ENCODE measurements around the gene PRPF19. TPM values are rescaled to one million over a fixed set of nuclear protein-coding genes. Genes with fewer than 3 reads are reported as not detected.
A peak's percentile ranks its signal among the peaks of the same experiment; 100 is the strongest.

PRPF19 gene
- polyA plus RNA-seq (71.3 and 99.4 TPM in 2 replicates), polyA minus RNA-seq (64.0 and 65.2 TPM in 2 replicates)

GRCh38 chr11:60906132-60906972 lies at the start of gene PRPF19:
TSS of gene PRPF19 (minus strand) at chr11:60906585. CDS start at chr11:60906382, 203 bp downstream.
- no peaks in the 10 kb centered on the region for H3K27me3 ChIP-seq (ENCODE audit: insufficient read depth, low read depth, low read length)
- TF ChIP-seq EP300 (conservative IDR thresholded peaks at IDR 0.05; ENCODE audit: poor library complexity, severe bottlenecking) (no peak), EZH2 (IDR thresholded peaks at IDR 0.05; ENCODE audit: borderline replicate concordance, insufficient read depth, low read length, poor library complexity, severe bottlenecking) (no peak), REST (IDR thresholded peaks at IDR 0.05; ENCODE audit: borderline replicate concordance) (peak; percentile 21), CTCF (IDR thresholded peaks at IDR 0.05; ENCODE audit: poor library complexity, severe bottlenecking) (no peak), MXI1 (conservative IDR thresholded peaks at IDR 0.05; ENCODE audit: poor library complexity, severe bottlenecking) (peak; percentile 97), RAD21 (conservative IDR thresholded peaks at IDR 0.05) (no peak), TAF1 (IDR thresholded peaks at IDR 0.05; ENCODE audit: low read depth) (no peak), POLR2AphosphoS5 (IDR thresholded peaks at IDR 0.05) (peak; percentile 92), SMC3 (conservative IDR thresholded peaks at IDR 0.05; ENCODE audit: poor library complexity) (peak; percentile 56)
- H3K79me2 ChIP-seq (replicated peaks; ENCODE audit: insufficient read depth, low read length), result peaks cover 26% of the 10 kb centered on the region
- H2AFZ ChIP-seq (ENCODE audit: low read depth, low read length), result peak within 1 kb of the TSS; percentile 36
- peak within 1 kb of the TSS; percentile 86 for H3K4me3 ChIP-seq (ENCODE audit: low read length)
- peak within 1 kb of the TSS; percentile 85 for H3K4me2 ChIP-seq (ENCODE audit: low read length)
- no peaks in the 10 kb centered on the region for H4K20me1 ChIP-seq (ENCODE audit: insufficient read depth)
- no peaks in the 10 kb centered on the region for H3K36me3 ChIP-seq (ENCODE audit: insufficient read depth, low read length)
- H3K9me3 ChIP-seq (ENCODE audit: low read length), result no peaks in the 10 kb centered on the region
- H3K27ac ChIP-seq (ENCODE audit: low read length), result peak within 1 kb of the TSS; percentile 83
- no peaks in the 10 kb centered on the region for H3F3A ChIP-seq (ENCODE audit: insufficient read depth, low read length, poor library complexity, severe bottlenecking)
- H3K9me2 ChIP-seq (ENCODE audit: insufficient read depth, low read length), result no peaks in the 10 kb centered on the region
- H3K9ac ChIP-seq (ENCODE audit: low read length), result peak within 1 kb of the TSS; percentile 87

- no peaks in the 10 kb centered on the region for H3K36me3 ChIP-seq (ENCODE audit: insufficient read depth, low read length)
- H3K27ac ChIP-seq (ENCODE audit: low read length), result no peak overlapping the region
- no peaks in the 10 kb centered on the region for H3K79me2 ChIP-seq (replicated peaks; ENCODE audit: insufficient read depth, low read length)
- H3K4me2 ChIP-seq (ENCODE audit: low read length), result no peak overlapping the region
- H2AFZ ChIP-seq (ENCODE audit: low read depth, low read length), result no peak overlapping the region
- H3K9me2 ChIP-seq (ENCODE audit: insufficient read depth, low read length), result no peaks in the 10 kb centered on the region
- peaks cover 16% of the 10 kb centered on the region for H3K27me3 ChIP-seq (ENCODE audit: insufficient read depth, low read depth, low read length)
- H4K20me1 ChIP-seq (ENCODE audit: insufficient read depth), result no peaks in the 10 kb centered on the region
- H3K4me3 ChIP-seq (ENCODE audit: low read length), result no peak overlapping the region
- H3K9me3 ChIP-seq (ENCODE audit: low read length), result no peaks in the 10 kb centered on the region
- H3F3A ChIP-seq (ENCODE audit: insufficient read depth, low read length, poor library complexity, severe bottlenecking), result no peaks in the 10 kb centered on the region
- no peak for TF ChIP-seq RAD21 (conservative IDR thresholded peaks at IDR 0.05)
- TF ChIP-seq MXI1 (conservative IDR thresholded peaks at IDR 0.05; ENCODE audit: poor library complexity, severe bottlenecking), result no peak
- H3K9ac ChIP-seq (ENCODE audit: low read length), result no peak overlapping the region
Measured at GRCh38 chr11:60955571-60955970, 49.2 kb upstream of the PRPF19 start.

Data from neural cell (in vitro differentiated cells).